Hepatocyte (in vitro differentiated cells): ENCODE measurements around the gene APOF. TPM values are rescaled to one million over a fixed set of nuclear protein-coding genes. Genes with fewer than 3 reads are reported as not detected.
A peak's percentile ranks its signal among the peaks of the same experiment; 100 is the strongest.
"Not testable (repeated sequence)": the region's sequence is repeated elsewhere in the genome, so short reads cannot be mapped to it uniquely, and the experiment has no call there.

Source experiments
- DNase-seq: peaks from one replicate; pipeline ENCODE4 v3.0.0-alpha.2; 2016; ENCODE audit warnings: low spot score
- H2AFZ ChIP-seq: fragments of 200-600 bp; sonication (generic); 2 replicates; pipeline ENCODE4 v1.6.0; 2016; ENCODE audit warnings: antibody characterized with exemption, mild to moderate bottlenecking
- H3K27ac ChIP-seq: fragments of 200-600 bp; sonication (generic); 2 replicates; pipeline ENCODE4 v1.5.1; 2016; ENCODE audit warnings: mild to moderate bottlenecking
- H3K27me3 ChIP-seq: fragments of 200-600 bp; sonication (generic); 2 replicates; pipeline ENCODE4 v1.6.1; 2016
- H3K36me3 ChIP-seq: fragments of 200-600 bp; sonication (generic); replicated peaks from 2 replicates; pipeline ENCODE4 v1.5.1; 2016; ENCODE audit warnings: low read depth; ENCODE audit not compliant: insufficient read depth
- H3K4me1 ChIP-seq: fragments of 200-600 bp; sonication (generic); 2 replicates; pipeline ENCODE4 v1.5.1; 2016; ENCODE audit warnings: mild to moderate bottlenecking, moderate library complexity; ENCODE audit not compliant: insufficient read depth
- H3K4me2 ChIP-seq: fragments of 200-600 bp; sonication (generic); 2 replicates; pipeline ENCODE4 v1.6.0; 2016
- H3K4me3 ChIP-seq: fragments of 200-600 bp; sonication (generic); 2 replicates; pipeline ENCODE4 v1.5.1; 2016; ENCODE audit warnings: mild to moderate bottlenecking
- H3K79me2 ChIP-seq: fragments of 200-600 bp; sonication (generic); 2 replicates; pipeline ENCODE4 v1.6.0; 2017; ENCODE audit warnings: mild to moderate bottlenecking
- H3K9me2 ChIP-seq: fragments of 200-600 bp; sonication (generic); replicated peaks from 2 replicates; pipeline ENCODE4 v1.6.0; 2017; ENCODE audit warnings: mild to moderate bottlenecking; ENCODE audit not compliant: insufficient read depth
- H3K9me3 ChIP-seq: fragments of 200-600 bp; sonication (generic); 2 replicates; pipeline ENCODE4 v1.5.1; 2016; ENCODE audit warnings: low read depth, mild to moderate bottlenecking
- H4K20me1 ChIP-seq: fragments of 200-600 bp; sonication (generic); 2 replicates; pipeline ENCODE4 v1.6.0; 2016; ENCODE audit warnings: mild to moderate bottlenecking; ENCODE audit not compliant: insufficient read depth, poor library complexity, severe bottlenecking
- CTCF ChIP-seq: fragments of 200-600 bp; sonication (generic); IDR thresholded peaks from 2 replicates; pipeline ENCODE4 v1.5.1; 2016; ENCODE audit warnings: antibody characterized with exemption, mild to moderate bottlenecking; ENCODE audit not compliant: poor library complexity
- EZH2 ChIP-seq: fragments of 200-600 bp; sonication (generic); IDR thresholded peaks from 2 replicates; pipeline ENCODE4 v1.6.1; 2016; ENCODE audit warnings: antibody characterized with exemption, mild to moderate bottlenecking, borderline replicate concordance
- EZH2phosphoT487 ChIP-seq: fragments of 200-600 bp; sonication (generic); IDR thresholded peaks from one replicate; pipeline ENCODE4 v1.6.1; 2018; ENCODE audit warnings: antibody characterized with exemption, mild to moderate bottlenecking, low read depth, moderate library complexity; ENCODE audit not compliant: unreplicated experiment, severe bottlenecking
- WGBS: methylation state at CpG from one replicate; pipeline ENCODE4 v1.1.6; 2016; ENCODE audit warnings: low lambda C conversion rate; ENCODE audit errors: missing lambda C conversion rate; 5-methylcytosine and 5-hydroxymethylcytosine counted together
- polyA plus RNA-seq: library from polyadenylated mRNA; unstranded; fragments of >200 nt; fragmentation: Nextera tagmentation; extraction: Ambion mirVana; gene quantifications from 2 replicates; pipeline ENCODE4 v1.2.1, GENCODE V29; 2016
- total RNA-seq: library from RNA; depleted of rRNA; stranded (reverse); fragments of >200 nt; gene quantifications from 2 replicates; pipeline ENCODE4 v1.2.3, GENCODE V29; 2014

The APOF gene
- total and polyA plus RNA-seq, 2 experiments from 2014 or later, result not detected

GRCh38 chr12:56408799-56409417 lies 46.3 kb upstream of the APOF start:
- DNase-seq, result no peak
- H3K36me3 ChIP-seq, result no peaks in the 10 kb centered on the region
- no peaks in the 10 kb centered on the region for H3K9me3 ChIP-seq
- H3K79me2 ChIP-seq, result no peaks in the 10 kb centered on the region
- no peak overlapping the region for H3K27ac ChIP-seq
- no peak overlapping the region for H3K4me3 ChIP-seq
- no peak overlapping the region for H2AFZ ChIP-seq
- 87% methylated on average over 5 of the region's 5 CpGs for WGBS
- no peaks in the 10 kb centered on the region for H3K9me2 ChIP-seq
- H3K27me3 ChIP-seq, result no peaks in the 10 kb centered on the region
- no peak overlapping the region for H3K4me2 ChIP-seq
- TF ChIP-seq EZH2, result no peak
- no peak for TF ChIP-seq CTCF
- TF ChIP-seq EZH2phosphoT487, result no peak
- H3K4me1 ChIP-seq, result no peaks in the 10 kb centered on the region
- H4K20me1 ChIP-seq, result no peaks in the 10 kb centered on the region

GRCh38 chr12:56404227-56404626 lies 41.6 kb upstream of the APOF start:
- not testable (repeated sequence) for H3K4me3 ChIP-seq, H3K27me3 ChIP-seq, H3K9me2 ChIP-seq, H3K36me3 ChIP-seq, H3K4me1 ChIP-seq, DNase-seq, H3K9me3 ChIP-seq, H3K27ac ChIP-seq, H2AFZ ChIP-seq, H4K20me1 ChIP-seq, H3K79me2 ChIP-seq, H3K4me2 ChIP-seq
- WGBS, result 93% methylated on average over 3 of the region's 3 CpGs

GRCh38 chr12:56401612-56402011 lies 39.0 kb upstream of the APOF start:
- not testable (repeated sequence) for H3K4me3 ChIP-seq, H3K79me2 ChIP-seq, DNase-seq, H3K36me3 ChIP-seq, H4K20me1 ChIP-seq, H3K4me1 ChIP-seq, H3K4me2 ChIP-seq, H3K27me3 ChIP-seq, H3K9me2 ChIP-seq, H3K9me3 ChIP-seq
- H2AFZ ChIP-seq, result peak overlapping the region; percentile 60
- H3K27ac ChIP-seq, result peak overlapping the region; percentile 76

- not testable (repeated sequence) for H3K36me3 ChIP-seq, H3K4me1 ChIP-seq
- 76% methylated on average over 2 of the region's 3 CpGs for WGBS
Observed at GRCh38 chr12:56401125-56401524, 38.5 kb upstream of the APOF start.

GRCh38 chr12:56399466-56399865 lies 36.8 kb upstream of the APOF start:
- H3K4me1 ChIP-seq, H3K9me3 ChIP-seq, H3K79me2 ChIP-seq, DNase-seq, H3K27ac ChIP-seq, H3K4me3 ChIP-seq, H3K9me2 ChIP-seq, H4K20me1 ChIP-seq, H3K27me3 ChIP-seq, H2AFZ ChIP-seq, H3K36me3 ChIP-seq, H3K4me2 ChIP-seq: not testable (repeated sequence)
- WGBS, result 95% methylated on average over 3 of the region's 3 CpGs

More at GRCh38 chr12:56401125-56401524, 38.5 kb upstream of the APOF start:
- H3K9me2 ChIP-seq, H4K20me1 ChIP-seq, DNase-seq, H3K4me3 ChIP-seq, H3K27me3 ChIP-seq, H3K4me2 ChIP-seq, H3K79me2 ChIP-seq, H3K9me3 ChIP-seq: not testable (repeated sequence)
- peak overlapping the region; percentile 76 for H3K27ac ChIP-seq
- H2AFZ ChIP-seq, result peak overlapping the region; percentile 60
